MM.1S (cell line): ENCODE measurements around the gene ZMYND10.

Experiments
- EZH2 ChIP-seq: fragments of 300-600 bp; sonication (generic); optimal IDR thresholded peaks from 2 replicates; pipeline ENCODE3; 2017; ENCODE audit warnings: low read depth, mild to moderate bottlenecking, antibody characterized with exemption, low read length, mixed read lengths
- EZH2phosphoT487 ChIP-seq: fragments of 300-600 bp; sonication (generic); IDR thresholded peaks from 2 replicates; pipeline ENCODE4 v1.6.1; 2018; ENCODE audit warnings: antibody characterized with exemption, low read length
- TF ChIP-seq, protein P1 (sequence below): fragments of 300-600 bp; sonication (generic); IDR thresholded peaks from 2 replicates; pipeline ENCODE4 v1.5.1; 2016; ENCODE audit warnings: antibody characterized with exemption, low read length, mixed read lengths

DNA sequence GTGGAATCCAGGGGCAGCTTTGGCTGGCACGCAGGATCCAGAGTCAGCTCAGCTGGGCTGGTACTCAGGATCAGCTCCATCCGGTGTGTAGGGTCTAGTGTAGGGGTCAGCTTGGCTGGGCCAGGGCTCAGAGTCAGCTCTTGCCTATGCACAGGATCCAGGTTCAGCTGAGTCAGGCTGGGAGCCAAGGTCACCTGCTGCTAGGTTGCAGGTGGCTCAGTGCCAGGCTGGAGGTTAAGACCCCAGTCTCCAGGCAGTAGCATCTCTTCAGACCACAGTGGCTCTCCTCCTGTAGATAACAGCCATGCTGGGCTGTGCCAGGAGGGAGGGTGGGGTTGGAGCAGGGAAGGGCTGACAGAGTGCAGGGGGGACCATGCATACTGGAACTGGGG lies 48.2 kb downstream of the ZMYND10 start:
- TF ChIP-seq, protein P1, sequence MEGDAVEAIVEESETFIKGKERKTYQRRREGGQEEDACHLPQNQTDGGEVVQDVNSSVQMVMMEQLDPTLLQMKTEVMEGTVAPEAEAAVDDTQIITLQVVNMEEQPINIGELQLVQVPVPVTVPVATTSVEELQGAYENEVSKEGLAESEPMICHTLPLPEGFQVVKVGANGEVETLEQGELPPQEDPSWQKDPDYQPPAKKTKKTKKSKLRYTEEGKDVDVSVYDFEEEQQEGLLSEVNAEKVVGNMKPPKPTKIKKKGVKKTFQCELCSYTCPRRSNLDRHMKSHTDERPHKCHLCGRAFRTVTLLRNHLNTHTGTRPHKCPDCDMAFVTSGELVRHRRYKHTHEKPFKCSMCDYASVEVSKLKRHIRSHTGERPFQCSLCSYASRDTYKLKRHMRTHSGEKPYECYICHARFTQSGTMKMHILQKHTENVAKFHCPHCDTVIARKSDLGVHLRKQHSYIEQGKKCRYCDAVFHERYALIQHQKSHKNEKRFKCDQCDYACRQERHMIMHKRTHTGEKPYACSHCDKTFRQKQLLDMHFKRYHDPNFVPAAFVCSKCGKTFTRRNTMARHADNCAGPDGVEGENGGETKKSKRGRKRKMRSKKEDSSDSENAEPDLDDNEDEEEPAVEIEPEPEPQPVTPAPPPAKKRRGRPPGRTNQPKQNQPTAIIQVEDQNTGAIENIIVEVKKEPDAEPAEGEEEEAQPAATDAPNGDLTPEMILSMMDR, result no peak
- TF ChIP-seq EZH2 (no peak), EZH2phosphoT487 (no peak)
